HG03045 (cell line): ENCODE measurements around the gene HTR4.

Experiments
- ATAC-seq: cut with Tn5 transposase; IDR thresholded peaks from one replicate; pipeline ENCODE4 v1.9.1; 2021; ENCODE audit warnings: mild to moderate bottlenecking, moderate library complexity; ENCODE audit not compliant: unreplicated experiment

The HTR4 gene

DNA sequence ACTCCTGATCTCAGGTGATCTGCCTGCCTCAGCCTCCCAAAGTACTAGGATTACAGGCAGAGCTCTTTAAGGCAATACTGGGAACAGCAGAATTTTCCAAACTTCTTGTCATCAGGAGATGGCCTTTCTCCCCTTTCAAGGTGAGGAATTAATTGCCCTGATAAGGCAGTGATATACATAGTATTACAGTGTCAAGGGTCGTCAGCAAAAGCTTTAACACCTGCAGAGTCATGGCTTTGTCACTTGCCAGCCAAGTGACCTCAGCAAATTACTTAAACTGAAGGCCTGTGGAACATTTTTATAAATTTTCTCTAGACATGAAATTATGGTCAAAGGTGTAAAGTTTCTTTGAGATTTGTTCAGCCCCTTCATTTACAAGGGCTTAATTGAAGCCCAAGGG is 211.1 kb downstream of the HTR4 start:
- no peak for ATAC-seq

DNA sequence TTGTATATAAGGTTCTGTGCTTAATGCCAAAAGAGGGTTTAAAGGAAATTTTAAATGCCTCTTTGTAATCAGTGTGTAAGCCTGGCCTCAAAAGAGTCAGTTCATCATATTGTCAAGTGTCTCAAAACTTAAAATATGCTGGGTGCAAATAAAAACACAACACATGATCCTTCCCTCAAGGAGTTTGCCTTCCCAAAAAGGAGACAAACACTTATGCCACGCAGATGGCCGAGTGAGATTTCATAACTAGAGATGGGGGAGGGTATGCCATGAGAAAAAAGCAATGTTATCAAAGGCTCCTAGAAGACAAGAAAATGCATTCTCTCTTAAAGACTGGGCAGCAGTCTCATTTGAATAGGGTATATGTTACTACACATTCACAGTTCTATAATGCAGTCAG is 215.4 kb downstream of the HTR4 start:
- no peak for ATAC-seq

DNA sequence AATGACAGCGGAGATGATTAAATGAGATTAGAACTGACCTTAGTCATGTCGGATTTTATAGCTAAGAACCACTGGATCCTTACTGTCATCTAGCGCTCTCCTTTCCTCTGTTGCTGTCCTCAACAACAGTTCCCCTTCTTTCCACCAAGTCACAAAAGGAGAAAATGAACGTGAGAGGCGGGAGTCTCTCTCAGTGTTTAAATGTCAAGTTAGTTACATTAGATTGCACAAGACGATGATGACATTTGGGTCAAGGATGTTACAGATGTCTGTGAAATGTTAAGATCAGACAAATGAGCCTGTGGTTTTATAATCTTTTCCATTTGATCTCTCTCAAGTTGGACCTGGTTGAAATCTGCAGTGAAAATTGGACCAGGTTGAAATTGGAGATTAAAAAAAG is 217.1 kb downstream of the HTR4 start:
- no peak for ATAC-seq

DNA sequence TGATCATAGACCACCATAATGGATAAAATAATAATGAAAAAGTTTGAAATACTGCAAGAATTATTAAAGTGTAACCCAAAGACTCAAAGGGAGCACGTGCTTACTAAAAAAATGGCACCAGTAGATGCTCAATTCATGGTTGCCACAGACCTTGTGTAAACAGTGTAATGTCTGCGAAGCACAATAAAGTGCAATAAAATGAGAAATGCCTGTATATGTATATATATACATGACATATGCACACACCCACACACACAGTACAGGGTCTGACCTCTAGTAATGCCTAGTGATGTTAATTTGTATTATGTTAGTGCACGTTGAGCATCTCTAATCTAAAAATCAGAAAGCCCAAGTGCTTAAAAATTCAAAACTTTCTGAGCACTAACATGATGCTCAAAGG is 218.3 kb downstream of the HTR4 start:
- no peak for ATAC-seq

DNA sequence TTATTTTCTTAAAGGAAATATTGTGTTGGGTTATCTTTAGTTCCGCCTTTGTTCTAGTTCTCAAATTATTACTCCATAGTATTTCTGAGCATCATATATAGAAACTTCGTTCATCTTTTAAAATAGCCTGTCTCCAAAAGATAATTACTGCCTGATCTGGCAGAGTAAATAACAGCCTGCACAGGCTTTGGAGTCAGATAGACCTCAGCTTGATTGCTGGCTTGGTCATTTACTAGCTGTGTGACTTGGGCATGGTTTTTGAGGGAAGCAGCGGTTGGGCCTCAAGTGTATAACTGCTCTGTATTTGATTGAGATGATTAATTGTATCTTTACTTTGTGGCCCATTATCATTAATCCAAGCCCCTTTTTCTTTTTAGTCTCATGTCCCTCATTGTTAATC is 220.5 kb downstream of the HTR4 start:
- no peak for ATAC-seq
